GM13976 (cell line): ENCODE measurements around the gene FBXW5.

Source experiments
- DNase-seq: peaks from one replicate; pipeline ENCODE4 v3.0.0; 2012; ENCODE audit warnings: low spot score
- CTCF ChIP-seq: IDR thresholded peaks from 2 replicates; pipeline ENCODE4 v1.5.1; 2012; ENCODE audit warnings: borderline replicate concordance, mild to moderate bottlenecking; ENCODE audit not compliant: insufficient read depth; ENCODE audit errors: extremely low read depth, missing control alignments, control extremely low read depth
- in situ Hi-C: fragments of 300-500 bp; cut with MboI; formaldehyde crosslinking; loops from one replicate; pipeline ENCODE4 v1.12.0; 2022; ENCODE audit warnings: low sequenced_read_pairs, mixed read lengths, inconsistent platforms; ENCODE audit not compliant: unreplicated experiment

FBXW5 gene

GRCh38 chr9:136927343-136928271 is 16.9 kb downstream of the FBXW5 start:
- TF ChIP-seq CTCF, result no peak
- in situ Hi-C loops, result no loop called here
- DNase-seq, result no peak

- in situ Hi-C loops, result no loop called here
- TF ChIP-seq CTCF, result no peak
- no peak for DNase-seq
Observed at GRCh38 chr9:136926749-136927148, 17.8 kb downstream of the FBXW5 start.

- no peak for TF ChIP-seq CTCF
- no peak for DNase-seq
- in situ Hi-C loops, result no loop called here
Observed at GRCh38 chr9:136926154-136926704, 18.3 kb downstream of the FBXW5 start.

GRCh38 chr9:136925414-136926153 is 19.0 kb downstream of the FBXW5 start:
- in situ Hi-C loops, result no loop called here
- TF ChIP-seq CTCF, result peak; percentile 9
- DNase-seq, result no peak

- in situ Hi-C loops, result no loop called here
- no peak for DNase-seq
- no peak for TF ChIP-seq CTCF
Observed at GRCh38 chr9:136923881-136924280, 20.7 kb downstream of the FBXW5 start.

DNA sequence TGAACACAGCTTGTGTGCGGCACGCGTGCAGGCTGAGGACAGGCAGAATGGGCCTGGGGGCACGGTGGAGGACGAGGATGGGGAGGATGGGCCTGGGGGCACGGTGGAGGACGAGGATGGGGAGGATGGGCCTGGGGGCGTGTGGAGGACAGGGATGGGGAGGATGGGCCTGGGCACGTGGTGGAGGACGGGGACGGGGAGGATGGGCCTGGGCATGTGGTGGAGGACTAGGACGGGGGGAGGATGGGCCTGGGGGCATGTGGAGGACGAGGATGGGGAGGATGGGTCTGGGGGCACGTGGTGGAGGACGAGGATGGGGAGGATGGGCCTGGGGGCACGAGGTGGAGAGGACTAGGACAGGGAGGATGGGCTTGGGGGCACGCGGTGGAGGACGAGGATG is 22.0 kb downstream of the FBXW5 start:
- TF ChIP-seq CTCF, result no peak
- in situ Hi-C loops, result no loop called here
- DNase-seq, result no peak
